HG03039 (cell line): ENCODE measurements around the gene CBX4.
"Not testable (repeated sequence)": the region's sequence is repeated elsewhere in the genome, so short reads cannot be mapped to it uniquely, and the experiment has no call there.

Experiments
- ATAC-seq: cut with Tn5 transposase; IDR thresholded peaks from one replicate; pipeline ENCODE4 v1.9.1; 2021; ENCODE audit warnings: mild to moderate bottlenecking, moderate library complexity; ENCODE audit not compliant: unreplicated experiment

The CBX4 gene

GRCh38 chr17:79861413-79862216, 22.4 kb upstream of the CBX4 start:
- ATAC-seq, result no peak

- ATAC-seq, result no peak
Observed at GRCh38 chr17:79859676-79860615, 20.7 kb upstream of the CBX4 start.

GRCh38 chr17:79857095-79857494, 17.9 kb upstream of the CBX4 start:
- no peak for ATAC-seq

- no peak for ATAC-seq
Observed at GRCh38 chr17:79855331-79856124, 16.3 kb upstream of the CBX4 start.

- ATAC-seq, result no peak
Observed at GRCh38 chr17:79854080-79855060, 15.1 kb upstream of the CBX4 start.

- ATAC-seq, result not testable (repeated sequence)
Observed at GRCh38 chr17:79853168-79853567, 13.9 kb upstream of the CBX4 start.

GRCh38 chr17:79852748-79853147, 13.5 kb upstream of the CBX4 start:
- ATAC-seq, result no peak

- no peak for ATAC-seq
Observed at GRCh38 chr17:79851461-79851817, 12.2 kb upstream of the CBX4 start.

GRCh38 chr17:79850571-79851460, 11.6 kb upstream of the CBX4 start:
- ATAC-seq, result no peak

GRCh38 chr17:79849953-79850352, 10.7 kb upstream of the CBX4 start:
- ATAC-seq, result no peak

GRCh38 chr17:79848370-79848766, 9.1 kb upstream of the CBX4 start:
- ATAC-seq, result no peak

GRCh38 chr17:79847698-79848369, 8.6 kb upstream of the CBX4 start:
- ATAC-seq, result no peak

- no peak for ATAC-seq
Observed at GRCh38 chr17:79845601-79845949, 6.3 kb upstream of the CBX4 start.

- ATAC-seq, result no peak
Observed at GRCh38 chr17:79844869-79845600, 5.8 kb upstream of the CBX4 start.

GRCh38 chr17:79843816-79844800, 4.9 kb upstream of the CBX4 start:
- ATAC-seq, result no peak

- no peak for ATAC-seq
Observed at GRCh38 chr17:79843474-79843815, 4.2 kb upstream of the CBX4 start.
